GM21737 (cell line): ENCODE results near the gene SLC13A2.

ENCODE experiments used
- ATAC-seq: cut with Tn5 transposase; IDR thresholded peaks from one replicate; pipeline ENCODE4 v1.9.1; 2021; ENCODE audit warnings: mild to moderate bottlenecking, moderate library complexity; ENCODE audit not compliant: unreplicated experiment

The SLC13A2 gene

DNA sequence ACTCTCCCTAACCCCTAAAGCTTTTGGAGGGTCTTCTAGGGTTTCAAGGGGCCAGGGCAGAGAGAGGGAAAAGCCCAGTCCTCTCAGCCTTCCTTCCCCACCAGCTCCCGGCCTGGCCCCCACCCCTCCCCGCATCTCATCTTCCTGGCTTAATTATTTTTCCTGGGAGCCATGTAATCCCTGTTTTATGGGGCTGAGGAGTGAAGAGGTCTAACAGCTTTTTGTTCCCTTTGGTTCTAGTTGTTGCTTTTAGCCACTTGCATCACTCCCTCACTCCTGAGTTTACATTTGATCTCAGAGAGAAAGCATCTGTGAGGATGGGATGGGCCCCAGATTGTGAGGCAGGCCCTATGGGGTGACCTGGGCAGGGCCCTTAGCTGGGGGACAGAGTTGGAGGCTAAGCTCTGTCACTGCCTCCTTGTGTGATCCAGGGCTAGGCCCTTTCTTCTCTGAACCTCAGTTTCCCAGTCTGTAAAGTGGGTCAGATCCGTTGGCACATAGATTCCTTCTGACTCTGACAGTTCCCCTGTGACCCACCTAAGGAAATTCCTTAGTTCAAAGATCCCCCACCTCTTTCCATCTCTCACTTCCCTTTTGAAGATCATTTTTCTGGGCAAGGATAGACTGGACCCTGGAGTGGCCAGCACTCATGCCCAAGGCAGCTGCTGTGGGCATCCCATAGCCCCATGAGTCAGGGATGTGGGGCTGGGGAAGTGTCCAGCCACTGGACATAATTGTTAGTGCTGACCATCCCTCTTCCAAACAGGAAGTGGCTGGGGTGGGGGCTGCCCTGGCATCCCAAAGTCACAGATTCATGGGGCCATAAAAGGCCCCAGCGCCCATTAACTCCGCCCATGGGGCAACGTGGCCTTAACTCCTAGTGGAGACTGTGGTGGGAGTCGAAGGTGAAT lies 58.9 kb downstream of the SLC13A2 start:
- no peak for ATAC-seq

DNA sequence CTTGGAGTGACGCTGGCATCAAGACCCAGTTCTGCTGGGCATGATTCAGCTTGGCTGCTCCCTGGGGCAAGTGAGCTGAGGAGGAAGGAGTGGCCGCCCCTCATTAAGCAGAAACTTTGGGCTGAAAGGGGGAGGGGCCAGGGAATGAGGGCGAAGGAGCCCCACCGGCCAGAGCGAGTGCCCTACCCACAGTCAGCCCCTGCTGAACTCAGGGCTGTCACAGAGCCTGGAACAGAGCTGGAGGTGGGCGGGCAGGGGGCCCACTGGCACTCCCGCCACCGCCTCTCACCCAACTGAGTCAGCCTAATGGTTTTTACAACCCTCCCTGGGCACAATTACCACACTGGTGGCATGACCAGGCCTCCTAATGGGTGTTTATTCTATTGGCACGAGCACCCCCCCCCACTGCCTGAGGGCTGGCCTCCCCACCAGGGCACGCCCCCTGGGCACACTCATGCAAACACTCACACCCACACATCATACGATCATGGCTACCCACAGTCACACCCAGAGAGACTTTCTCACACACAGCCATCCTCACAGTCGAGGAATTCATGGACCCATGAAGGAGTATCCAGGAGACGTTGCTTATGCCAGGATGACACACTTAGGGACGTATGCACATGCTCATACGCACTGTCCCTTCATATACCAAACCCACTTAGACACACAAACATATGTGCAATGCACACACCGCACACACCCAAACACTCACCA lies 59.8 kb downstream of the SLC13A2 start:
- no peak for ATAC-seq

DNA sequence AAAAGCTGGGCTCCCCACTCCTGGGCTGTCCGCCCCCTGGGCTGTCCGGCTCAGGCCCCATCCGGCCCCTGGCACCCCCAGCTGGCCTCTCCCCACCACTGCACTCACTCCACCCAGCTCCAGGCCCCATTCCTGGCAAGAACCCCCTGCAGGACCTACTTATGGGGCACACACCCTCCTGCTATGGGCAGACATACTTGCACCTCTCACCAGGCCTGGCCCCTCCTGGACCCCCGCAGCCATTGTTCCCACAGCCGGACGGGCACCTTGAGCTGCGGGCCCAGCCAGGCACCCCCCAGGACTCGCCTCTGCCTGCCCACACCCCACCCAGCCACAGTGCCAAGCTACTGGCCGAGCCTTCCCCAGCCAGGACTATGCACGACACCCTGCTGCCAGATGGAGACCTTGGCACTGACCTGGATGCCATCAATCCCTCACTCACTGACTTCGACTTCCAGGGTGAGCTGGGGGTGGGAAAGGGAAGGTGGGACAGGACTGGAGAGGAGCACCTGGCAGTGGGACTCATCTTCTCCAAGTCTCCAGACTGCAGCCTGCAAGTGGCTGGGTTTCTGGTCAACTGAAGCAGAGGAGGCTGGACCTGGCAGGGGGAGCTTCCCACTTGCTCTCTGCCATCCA lies 61.4 kb downstream of the SLC13A2 start:
- ATAC-seq: no peak

DNA sequence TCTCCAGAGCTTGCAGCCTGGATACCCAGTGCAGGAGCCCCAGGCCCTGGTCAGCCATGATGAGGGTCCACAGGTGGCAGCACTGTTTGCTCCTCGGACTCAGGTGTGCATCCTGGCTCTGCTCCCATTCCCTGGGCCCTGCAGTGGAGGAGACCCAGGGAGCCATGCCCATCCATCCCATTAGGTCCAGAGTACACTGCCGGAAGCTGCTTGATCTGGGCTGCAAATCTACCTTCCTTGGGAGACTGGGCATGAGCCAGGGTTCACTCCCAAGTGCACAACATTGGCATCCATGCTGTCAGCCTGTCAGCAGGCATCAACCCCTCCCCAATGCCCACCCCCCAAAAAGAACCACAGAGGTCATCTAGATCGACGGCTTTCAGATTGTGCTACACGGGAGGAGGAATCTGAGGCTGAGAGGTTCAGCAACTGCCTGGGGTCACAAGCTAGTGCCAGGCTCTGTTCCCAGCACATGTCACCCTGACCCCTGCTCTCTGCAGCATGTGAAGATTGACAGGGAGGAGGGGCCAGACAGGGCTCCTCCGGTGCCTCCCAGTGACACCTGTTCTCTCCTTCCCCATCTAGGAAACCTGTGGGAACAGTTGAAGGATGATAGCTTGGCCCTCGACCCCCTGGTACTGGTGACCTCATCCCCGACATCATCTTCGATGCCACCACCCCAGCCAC lies 63.2 kb downstream of the SLC13A2 start:
- ATAC-seq: no peak

DNA sequence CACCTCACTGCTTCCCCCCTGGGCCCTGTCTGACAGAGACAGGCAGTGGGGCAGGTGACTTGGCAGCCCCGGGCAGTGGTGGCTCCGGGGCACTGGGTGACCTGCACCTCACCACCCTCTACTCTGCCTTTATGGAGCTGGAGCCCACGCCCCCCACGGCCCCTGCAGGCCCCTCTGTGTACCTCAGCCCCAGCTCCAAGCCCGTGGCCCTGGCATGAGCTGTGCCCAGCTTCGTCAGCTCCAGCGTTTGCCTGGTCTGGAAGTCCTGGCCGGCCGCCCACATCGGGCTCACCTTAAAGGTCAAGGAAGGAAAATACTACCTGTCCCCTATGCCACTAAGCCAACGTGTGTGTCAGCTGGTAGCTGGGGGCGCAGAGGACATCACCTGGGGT lies 63.8 kb downstream of the SLC13A2 start:
- no peak for ATAC-seq

DNA sequence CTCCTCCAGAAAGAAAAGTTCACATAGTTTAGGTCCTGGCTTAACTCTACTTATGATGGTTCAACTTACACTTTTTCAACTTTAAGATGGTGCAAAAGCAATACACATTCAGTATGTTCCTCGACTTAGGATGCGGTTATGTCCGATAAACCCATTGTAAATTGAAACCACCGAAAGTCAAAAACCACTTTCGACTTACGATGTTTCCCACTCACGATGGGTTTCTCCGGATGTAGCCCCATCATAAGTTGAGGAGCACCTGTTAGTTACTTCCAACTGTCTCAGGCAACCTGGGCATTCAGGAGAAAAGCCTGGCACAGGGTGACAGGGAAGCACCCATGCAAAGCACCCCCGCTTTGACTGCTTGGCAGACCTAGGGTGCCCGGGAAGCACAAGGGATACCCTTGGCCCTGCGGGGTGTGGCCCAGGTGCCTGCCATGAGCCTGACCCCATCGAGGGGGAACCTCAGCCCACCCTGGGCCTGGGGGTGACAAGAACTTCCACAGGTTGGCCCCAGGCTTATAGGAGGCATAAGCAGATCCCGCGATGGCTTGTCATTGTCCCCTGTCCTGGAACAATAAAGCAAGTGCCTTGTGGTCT lies 65.0 kb downstream of the SLC13A2 start:
- no peak for ATAC-seq

DNA sequence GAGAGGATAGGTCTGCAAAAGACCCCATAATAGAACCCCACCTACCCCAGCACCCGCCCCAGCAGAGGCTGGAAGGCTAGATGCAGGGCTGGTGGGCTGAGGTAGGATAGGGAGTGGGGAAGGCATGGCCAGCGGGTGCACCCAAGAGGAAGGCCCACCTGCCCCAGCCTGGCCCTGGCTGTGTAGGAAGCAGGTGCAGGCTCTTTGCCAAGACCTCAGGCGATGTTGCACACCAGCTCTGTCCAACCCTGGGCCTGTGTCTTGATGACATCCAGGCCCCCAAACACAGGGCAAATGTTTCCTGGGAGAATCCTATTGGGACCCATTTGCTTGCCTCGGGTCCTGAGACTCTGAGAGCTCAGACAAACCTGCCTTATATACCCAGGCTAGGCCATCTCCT lies 66.8 kb downstream of the SLC13A2 start:
- no peak for ATAC-seq

DNA sequence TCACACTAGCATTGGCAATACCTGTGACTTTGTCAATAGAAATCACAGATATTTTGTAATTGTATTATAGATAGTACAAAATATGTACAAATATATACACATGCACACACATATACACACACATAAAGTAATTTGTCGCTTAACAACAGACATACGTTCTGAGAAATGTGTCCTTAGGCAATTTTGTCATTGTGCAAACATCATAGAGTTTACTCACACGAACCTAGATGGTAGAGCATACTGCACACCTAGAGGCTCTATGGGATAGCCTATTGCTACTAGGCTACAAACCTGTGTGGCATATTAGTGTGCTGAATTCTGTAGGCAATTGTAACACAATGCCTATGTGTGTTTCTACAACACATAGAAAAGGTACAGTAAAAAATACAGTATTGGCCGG lies 68.0 kb downstream of the SLC13A2 start:
- ATAC-seq: no peak

DNA sequence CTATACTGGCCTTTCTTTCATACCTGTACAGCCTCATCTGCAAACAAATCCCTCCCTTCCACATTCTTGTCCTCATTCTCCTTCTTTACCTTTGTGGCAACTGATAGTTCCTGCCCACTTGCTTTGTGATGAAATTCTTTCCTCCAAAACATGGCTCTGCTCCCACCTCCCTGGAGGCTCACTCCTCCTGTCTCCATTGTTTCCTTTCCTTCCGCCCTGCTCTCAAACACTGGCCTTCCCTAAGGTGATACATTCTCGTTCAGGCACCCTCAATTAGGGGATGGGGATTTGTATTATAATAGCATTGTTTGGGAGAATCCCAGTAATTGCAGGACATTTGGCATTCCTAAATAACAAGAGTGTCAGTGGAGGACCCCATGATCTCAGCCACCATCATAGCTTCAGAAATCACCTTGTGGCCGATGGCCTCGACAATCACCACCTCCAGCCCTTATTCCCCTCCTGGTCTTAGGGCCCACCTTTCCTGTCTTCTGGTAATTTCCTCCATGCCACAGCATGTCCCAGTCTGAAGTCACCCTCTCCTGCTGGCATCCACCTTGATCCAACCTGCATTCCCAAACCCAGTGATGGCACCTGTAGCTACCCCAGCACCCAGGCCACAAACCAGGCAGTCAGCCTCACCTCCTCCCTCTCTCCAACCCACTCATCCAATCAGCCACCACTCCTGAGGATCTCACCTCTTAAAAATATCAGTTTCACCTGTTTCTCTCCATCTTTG lies 71.1 kb downstream of the SLC13A2 start:
- no peak for ATAC-seq

DNA sequence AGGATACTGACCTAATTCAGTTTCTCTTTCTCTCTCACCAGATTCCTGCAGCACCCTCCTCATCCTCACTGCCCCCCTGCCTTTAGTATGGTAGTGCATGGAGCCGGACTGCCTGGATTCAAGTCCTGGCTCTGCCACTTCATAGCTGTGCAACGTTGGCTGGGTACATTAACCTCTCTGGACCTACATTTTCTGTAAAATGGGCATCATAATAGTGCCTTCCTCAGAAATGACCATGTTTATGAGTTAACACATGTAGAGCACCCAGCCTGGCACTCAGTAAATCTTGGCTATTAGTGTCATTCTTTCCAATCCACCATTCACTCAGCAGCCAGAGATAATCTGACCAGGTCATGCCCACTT lies 71.7 kb downstream of the SLC13A2 start:
- no peak for ATAC-seq

DNA sequence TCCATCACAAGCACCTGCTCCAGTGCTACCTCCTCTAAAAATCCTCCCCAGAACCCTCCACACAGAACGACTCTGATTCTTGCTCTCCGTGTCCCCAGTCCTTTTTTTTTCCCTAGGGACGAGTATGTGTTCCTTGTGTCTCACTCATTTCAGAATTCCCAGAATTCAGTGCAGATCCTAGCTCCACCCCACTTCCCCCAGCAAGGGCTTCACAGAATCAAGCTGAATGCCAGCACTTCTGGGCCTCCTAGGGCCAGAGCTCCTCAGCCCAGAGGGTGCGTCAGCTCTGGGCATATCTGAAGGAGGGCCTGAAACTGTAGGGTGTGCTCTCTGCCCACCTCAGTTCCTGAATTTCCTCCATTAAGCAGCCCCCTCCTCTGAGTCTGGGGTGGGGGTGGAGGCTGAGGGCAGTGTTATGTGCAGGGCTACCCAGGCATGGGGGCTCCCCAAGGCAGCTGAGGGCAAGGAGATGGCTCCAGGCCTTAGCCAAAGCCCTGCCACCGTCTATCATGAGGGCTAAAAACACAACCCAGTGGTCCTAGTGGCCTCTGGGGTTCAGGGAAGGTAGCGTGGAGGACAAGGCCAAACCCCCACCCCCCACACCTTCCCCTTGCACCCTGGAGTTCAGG lies 72.5 kb downstream of the SLC13A2 start:
- no peak for ATAC-seq

DNA sequence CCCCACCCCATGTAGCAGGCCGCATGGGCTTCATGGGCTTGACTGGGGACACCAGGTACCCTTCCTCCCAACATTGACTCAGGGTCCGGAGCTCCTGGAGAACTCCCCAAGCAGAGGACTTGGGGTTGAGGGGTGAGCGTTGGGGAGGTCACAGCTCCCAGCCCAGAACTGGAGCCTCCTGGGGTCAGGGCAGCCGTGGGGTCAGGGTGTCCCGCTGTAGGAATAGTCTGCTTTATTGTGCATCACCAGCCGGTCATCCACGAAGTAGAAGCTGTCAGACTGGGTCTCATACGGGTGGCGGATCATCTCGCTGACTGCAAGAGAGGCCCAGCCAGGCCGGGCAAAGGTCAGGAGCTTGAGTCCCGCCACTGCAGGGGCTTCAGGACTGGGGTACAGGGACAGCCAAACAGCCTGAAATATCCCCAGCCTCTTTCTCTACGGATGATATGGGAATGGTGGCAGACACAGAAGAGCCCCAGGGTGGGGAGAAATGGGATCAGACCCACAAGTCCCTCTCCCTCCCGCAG lies 73.7 kb downstream of the SLC13A2 start:
- no peak for ATAC-seq
